GM12878 (cell line): ENCODE measurements around the gene CREB3L4. TPM values are rescaled to one million over a fixed set of nuclear protein-coding genes. Genes with fewer than 3 reads are reported as not detected.

Experiments used
- BMI1 ChIP-seq: fragments of 450-650 bp; IDR thresholded peaks from 2 replicates; pipeline ENCODE4 v1.6.1; 2016; ENCODE audit warnings: mild to moderate bottlenecking, moderate library complexity, borderline replicate concordance
- CHD2 ChIP-seq: IDR thresholded peaks from 2 replicates; pipeline ENCODE4 v1.6.1; 2011; ENCODE audit warnings: low read depth, low read length, improper control_type of control experiment, borderline replicate concordance
- CHD4 ChIP-seq: fragments of 200-600 bp; sonication (generic); IDR thresholded peaks from 2 replicates; pipeline ENCODE4 v1.6.1; 2016; ENCODE audit warnings: mild to moderate bottlenecking
- HDGF ChIP-seq: fragments of 450-650 bp; IDR thresholded peaks from 2 replicates; pipeline ENCODE4 v1.6.1; 2016; ENCODE audit warnings: antibody characterized with exemption
- IRF4 ChIP-seq: IDR thresholded peaks from 2 replicates; pipeline ENCODE4 v1.6.1; 2011; ENCODE audit warnings: low read depth, low read length
- NR2C2 ChIP-seq: IDR thresholded peaks from 2 replicates; pipeline ENCODE4 v1.6.1; 2011; ENCODE audit warnings: borderline replicate concordance, low read depth; ENCODE audit not compliant: control insufficient read depth, insufficient read length
- polyA plus RNA-seq, 11 experiments: library from polyadenylated mRNA; depleted of rRNA in 4 of 11; unstranded in 6 of 11; stranded (reverse) in 5 of 11; fragments of >200 nt; fragmentation: Nextera tagmentation in 4 of 11; fragmentation: Illumina TruSeq in 1 of 11; extraction: Ambion mirVana in 4 of 11; extraction: Trizol in 1 of 11; gene quantifications; 1 replicate in 1 of 11; 2 replicates in 10 of 11; pipeline versions ENCODE4 v1.2.1 to v1.2.3, GENCODE V29; 2011 to 2016; ENCODE audit warnings: inconsistent platforms in 2 of 11, missing spikeins in 2 of 11, low read depth in 1 of 11
- total RNA-seq, 4 experiments: library from RNA; depleted of rRNA in 3 of 4; stranded (reverse); fragments of >200 nt in 3 of 4; fragmentation: Illumina TruSeq in 1 of 4; extraction: Trizol in 1 of 4; gene quantifications; 2 replicates each; pipeline versions ENCODE4 v1.2.1 to v1.2.3, GENCODE V29; 2013 to 2021
- TF ChIP-seq, protein P1 (sequence below): fragments of 450-650 bp; IDR thresholded peaks from 2 replicates; pipeline ENCODE4 v1.6.1; 2016; ENCODE audit warnings: mild to moderate bottlenecking, moderate library complexity, borderline replicate concordance
- TF ChIP-seq, protein P2 (sequence below): fragments of 450-650 bp; IDR thresholded peaks from 2 replicates; pipeline ENCODE4 v1.6.1; 2017; ENCODE audit warnings: antibody characterized with exemption, mild to moderate bottlenecking, moderate library complexity

Gene CREB3L4
- total and polyA plus RNA-seq, 10 of the 15 experiments (the other 5 are each of a cell fraction or from before 2014, with no cell fraction given): 9.7 to 14.0 (median 12.1) TPM

DNA sequence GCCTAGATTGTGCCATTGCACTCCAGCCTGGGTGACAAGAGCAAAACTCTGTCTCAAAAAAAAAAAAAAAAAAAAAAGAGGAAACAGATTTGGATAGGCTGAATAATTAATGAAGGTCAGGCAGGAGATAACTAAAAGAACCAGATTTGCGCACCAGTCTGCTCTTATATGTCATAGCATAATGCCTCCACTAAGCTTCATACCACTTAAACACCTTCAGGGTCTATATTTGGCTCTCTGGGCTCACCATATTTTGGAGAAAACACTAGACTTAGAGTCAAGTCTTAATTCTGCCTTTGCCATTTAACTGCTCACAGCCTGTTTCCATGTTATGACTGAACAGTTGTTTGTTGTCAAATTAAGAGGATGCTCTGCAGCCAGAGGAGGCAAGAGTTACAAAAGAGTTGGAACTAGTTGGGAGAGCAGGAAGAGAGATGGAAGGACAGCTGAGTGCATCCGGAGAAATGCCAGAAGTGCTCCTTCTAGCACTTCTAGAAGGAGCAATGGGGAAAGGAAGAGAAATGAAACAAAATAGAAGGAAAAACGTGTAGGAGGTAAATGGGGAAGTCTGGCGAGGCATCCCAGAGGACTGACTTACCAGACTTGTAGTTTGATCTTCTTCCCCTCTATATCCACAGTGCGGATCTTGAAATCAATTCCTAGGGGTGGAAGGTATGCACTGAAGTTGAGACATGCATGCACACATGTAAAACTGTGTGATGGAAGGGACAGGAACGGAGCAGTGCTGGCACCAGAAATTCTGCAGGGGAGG is 16.6 kb downstream of the CREB3L4 start (continued):
- TF ChIP-seq, protein P1, sequence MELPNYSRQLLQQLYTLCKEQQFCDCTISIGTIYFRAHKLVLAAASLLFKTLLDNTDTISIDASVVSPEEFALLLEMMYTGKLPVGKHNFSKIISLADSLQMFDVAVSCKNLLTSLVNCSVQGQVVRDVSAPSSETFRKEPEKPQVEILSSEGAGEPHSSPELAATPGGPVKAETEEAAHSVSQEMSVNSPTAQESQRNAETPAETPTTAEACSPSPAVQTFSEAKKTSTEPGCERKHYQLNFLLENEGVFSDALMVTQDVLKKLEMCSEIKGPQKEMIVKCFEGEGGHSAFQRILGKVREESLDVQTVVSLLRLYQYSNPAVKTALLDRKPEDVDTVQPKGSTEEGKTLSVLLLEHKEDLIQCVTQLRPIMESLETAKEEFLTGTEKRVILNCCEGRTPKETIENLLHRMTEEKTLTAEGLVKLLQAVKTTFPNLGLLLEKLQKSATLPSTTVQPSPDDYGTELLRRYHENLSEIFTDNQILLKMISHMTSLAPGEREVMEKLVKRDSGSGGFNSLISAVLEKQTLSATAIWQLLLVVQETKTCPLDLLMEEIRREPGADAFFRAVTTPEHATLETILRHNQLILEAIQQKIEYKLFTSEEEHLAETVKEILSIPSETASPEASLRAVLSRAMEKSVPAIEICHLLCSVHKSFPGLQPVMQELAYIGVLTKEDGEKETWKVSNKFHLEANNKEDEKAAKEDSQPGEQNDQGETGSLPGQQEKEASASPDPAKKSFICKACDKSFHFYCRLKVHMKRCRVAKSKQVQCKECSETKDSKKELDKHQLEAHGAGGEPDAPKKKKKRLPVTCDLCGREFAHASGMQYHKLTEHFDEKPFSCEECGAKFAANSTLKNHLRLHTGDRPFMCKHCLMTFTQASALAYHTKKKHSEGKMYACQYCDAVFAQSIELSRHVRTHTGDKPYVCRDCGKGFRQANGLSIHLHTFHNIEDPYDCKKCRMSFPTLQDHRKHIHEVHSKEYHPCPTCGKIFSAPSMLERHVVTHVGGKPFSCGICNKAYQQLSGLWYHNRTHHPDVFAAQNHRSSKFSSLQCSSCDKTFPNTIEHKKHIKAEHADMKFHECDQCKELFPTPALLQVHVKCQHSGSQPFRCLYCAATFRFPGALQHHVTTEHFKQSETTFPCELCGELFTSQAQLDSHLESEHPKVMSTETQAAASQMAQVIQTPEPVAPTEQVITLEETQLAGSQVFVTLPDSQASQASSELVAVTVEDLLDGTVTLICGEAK: no peak
- no peak for TF ChIP-seq HDGF
- no peak for TF ChIP-seq CHD2
- no peak for TF ChIP-seq BMI1
- TF ChIP-seq, protein P2, sequence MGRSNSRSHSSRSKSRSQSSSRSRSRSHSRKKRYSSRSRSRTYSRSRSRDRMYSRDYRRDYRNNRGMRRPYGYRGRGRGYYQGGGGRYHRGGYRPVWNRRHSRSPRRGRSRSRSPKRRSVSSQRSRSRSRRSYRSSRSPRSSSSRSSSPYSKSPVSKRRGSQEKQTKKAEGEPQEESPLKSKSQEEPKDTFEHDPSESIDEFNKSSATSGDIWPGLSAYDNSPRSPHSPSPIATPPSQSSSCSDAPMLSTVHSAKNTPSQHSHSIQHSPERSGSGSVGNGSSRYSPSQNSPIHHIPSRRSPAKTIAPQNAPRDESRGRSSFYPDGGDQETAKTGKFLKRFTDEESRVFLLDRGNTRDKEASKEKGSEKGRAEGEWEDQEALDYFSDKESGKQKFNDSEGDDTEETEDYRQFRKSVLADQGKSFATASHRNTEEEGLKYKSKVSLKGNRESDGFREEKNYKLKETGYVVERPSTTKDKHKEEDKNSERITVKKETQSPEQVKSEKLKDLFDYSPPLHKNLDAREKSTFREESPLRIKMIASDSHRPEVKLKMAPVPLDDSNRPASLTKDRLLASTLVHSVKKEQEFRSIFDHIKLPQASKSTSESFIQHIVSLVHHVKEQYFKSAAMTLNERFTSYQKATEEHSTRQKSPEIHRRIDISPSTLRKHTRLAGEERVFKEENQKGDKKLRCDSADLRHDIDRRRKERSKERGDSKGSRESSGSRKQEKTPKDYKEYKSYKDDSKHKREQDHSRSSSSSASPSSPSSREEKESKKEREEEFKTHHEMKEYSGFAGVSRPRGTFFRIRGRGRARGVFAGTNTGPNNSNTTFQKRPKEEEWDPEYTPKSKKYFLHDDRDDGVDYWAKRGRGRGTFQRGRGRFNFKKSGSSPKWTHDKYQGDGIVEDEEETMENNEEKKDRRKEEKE: no peak
- no peak for TF ChIP-seq CHD4
- TF ChIP-seq IRF4: no peak
- TF ChIP-seq NR2C2: no peak
